GM10847 (cell line): ENCODE data around the gene MYRIP.

Experiments used
- POLR2A ChIP-seq: IDR thresholded peaks from 2 replicates; pipeline ENCODE4 v1.6.1; 2011; ENCODE audit not compliant: insufficient read length; ENCODE audit errors: extremely low read depth

The MYRIP gene

DNA sequence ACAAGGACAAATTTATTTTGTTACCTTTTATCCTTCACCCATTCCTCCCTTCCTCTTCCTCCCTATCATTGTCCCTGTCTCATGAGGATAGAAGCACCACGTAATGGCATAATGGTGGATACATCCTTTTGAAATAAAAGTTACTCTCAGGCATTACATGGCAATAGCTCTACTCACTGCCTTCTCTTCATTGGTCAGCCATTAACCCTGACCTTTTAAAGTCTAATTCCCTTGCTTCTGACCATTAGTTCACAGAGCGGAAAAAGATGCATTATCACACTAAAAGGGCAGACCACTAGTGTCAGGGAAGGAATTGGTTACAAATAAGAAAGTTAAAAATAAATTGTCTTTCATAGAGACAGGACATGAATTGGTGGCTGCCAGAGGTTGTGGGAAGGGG, 445.5 kb downstream of the MYRIP start:
- no peak for TF ChIP-seq POLR2A

DNA sequence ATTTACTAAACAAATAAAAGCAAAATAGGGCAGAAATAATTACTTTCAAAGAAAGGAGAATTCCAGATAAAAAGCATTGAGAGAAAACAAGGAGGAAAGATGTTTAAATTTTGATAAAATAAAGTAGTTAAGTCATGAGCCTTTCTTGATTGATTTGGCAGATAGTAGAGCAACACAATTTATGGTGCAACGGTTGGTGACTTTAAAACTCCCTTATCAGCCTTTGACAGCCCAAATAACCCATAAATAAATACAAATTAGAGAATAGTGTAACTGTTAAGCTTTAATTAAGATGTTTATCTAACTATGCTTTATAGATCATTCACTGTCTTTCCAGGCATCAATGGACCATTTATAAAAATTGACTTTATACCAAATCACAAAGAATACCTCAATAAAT, 446.1 kb downstream of the MYRIP start:
- TF ChIP-seq POLR2A = no peak

DNA sequence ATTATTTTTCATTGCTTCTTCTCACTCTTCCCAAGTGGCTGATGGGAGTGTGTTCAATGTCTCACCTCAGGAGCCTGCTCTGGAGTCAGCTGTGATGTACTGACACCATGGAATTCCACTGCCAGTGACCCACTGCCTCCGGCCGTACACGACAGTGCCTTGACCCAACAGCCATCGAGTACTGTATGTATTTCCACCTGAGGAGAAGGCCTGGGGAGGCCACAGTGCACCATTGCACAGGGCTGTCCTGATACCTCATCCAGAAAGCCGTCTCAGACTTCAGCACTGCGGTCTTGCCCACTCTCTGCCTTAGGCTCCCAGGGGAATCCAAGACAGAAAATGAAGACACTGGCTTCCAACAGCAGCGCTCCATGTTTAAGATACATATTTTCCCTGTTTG, 448.7 kb downstream of the MYRIP start:
- TF ChIP-seq POLR2A = no peak

DNA sequence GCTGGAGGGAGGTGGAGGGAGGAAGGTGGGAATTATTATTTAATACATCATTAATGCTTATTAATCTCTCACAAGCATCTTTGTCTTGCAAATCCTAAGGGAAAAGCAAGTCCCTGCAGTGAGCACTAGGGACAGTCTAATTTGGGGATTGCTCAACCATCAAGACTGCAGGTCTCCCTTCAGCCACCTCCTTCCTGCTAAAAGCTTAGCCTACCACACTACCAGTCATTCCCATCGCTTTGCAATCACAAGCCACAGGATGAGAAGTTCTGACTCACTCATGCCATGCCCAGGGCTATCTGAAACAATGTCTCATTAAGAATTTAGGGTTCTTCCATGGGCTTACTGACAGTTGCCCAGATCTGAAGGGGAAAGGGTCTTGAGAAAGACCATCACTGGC, 449.1 kb downstream of the MYRIP start:
- no peak for TF ChIP-seq POLR2A

DNA sequence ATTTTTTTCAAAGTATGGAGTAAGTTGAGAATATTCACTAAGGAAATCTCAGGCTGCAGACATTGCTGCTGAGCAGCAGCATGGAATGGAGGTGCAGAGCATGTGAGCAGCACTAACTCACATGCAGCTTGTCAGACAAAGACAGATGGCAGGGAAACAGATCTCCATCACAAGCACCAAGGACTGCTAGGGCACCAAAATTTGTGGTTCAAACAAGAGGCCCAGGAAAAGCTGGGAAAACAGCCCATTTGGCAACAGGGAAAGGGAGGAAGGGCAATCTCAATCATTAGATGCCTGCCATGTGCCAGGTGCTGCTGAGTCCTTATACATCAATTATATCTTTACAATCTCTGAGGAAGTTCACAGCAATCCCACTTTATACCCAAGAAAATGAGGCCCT, 452.9 kb downstream of the MYRIP start:
- TF ChIP-seq POLR2A = no peak

DNA sequence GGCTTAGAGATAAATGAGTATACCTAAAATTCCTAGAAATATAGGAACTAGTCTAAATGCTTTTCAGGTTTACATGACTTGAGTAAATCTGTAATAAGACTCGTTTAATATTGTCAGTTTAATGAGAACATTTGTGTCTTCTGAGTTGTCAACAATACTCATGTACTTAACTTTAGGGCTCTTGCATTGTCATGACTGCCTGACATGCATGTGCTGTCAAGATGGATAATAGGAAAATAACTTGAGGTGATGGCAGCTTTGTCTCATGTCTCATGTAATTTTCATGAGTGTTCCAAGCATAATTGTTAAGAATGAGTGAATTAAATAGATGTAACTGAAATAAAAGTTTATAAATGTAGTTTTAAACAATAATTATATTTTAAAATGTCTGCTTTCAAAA, 455.0 kb downstream of the MYRIP start:
- no peak for TF ChIP-seq POLR2A

DNA sequence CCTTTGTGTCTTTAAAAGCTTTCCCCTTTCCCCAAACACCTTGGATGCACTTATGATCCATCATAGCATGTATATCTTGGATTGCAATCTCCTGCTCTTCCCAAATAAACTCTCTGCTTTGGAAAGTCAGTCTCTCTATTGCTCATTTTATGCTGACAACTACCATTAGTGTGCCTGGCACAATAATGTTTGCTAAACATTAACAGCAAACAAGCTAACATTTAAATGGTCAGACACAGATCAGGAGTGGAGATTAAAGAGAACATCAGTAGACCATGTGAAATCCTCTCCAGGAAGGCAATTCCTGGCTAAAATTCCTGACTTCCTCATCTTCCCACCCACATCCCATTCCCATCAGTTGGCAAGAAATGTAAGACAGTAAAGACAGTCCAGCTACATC, 455.8 kb downstream of the MYRIP start:
- TF ChIP-seq POLR2A = no peak

DNA sequence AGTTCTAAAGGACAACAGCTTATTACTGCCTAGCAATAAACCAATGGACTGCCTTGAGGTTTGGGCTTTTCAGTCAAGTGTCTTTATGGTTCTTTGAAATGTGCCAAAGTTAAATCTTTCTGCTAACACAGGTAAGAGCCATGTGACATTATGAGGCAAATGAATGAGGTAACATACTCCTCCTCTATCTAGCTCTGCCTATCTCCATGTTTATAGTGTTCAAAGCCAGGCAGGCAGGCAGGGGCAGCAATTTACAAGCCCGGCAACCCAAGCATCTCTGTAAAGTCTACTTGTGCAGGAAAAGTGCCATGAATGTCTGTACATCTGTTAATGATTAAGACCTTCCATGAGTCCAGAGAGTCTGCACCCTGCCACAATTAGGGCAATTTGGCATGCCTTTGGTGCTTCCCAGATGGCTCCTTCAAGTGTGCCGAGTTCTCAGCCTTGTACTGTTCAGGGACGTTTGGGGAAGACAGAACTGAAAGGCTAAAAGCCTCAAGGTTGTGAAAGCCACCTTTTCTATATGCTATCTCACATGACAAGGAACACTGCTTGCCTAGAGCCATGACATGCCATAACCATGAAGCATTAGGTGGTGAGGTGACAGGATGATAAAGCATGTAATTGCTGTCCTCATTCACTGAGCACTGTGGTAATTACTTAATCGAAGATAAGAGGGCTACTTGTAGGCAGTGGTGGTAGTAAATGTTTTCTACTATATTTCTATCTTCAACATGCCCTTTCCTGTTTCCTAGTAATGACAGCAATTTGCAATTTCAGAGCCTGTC, 458.7 kb downstream of the MYRIP start:
- TF ChIP-seq POLR2A = no peak

DNA sequence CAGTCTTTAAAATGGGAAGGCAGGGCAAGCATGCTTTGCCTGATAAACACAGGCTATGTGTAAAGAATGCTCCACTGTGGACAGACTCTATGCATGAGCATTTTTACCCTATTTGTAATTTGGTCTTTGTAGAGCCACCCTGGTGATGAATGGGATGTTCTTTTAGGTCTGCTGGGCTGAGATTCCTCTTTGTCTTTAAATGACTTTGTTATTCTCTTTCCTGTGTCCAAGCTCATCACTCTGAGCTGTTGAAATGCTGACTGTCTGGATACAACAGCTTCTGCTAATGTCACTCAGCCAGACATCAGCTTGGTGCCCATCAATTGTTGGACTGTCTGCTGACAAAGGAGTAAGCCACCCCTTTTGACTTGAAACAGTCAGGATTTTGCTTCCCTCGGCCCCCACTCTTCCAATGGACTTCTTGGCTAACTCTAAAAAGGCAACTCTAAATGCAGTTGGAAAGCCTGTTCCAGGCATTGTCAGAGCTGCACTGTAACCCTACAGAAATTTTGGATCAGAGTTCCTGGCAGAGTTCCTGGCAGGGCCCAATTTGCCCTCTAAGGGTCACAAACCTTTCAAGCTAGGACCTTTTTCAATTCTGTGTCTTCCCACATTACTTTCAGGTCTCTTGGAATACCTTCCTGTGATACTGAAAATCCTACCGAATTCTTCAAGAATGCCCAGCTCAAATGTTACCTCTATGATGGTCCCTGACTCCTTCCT, 459.6 kb downstream of the MYRIP start:
- no peak for TF ChIP-seq POLR2A

DNA sequence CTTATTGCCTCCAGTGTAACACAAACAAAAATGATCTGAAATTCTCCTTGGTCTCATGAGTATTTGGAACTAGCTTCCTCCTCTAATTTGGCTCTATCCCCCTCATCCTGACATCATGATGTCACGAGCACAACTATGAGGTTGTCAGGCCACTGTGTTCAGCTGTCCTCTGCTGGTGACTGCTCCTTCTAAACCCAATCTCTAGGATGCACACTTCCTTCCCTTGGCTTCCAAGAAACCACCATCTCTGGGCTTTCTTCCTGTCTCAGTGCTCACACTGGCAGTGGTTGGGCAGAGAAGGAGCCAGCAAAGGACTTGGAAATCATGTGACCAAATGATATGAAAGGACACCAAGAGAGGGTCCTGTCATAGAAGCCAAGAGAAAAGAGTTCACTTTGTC, 469.4 kb downstream of the MYRIP start:
- TF ChIP-seq POLR2A = no peak

DNA sequence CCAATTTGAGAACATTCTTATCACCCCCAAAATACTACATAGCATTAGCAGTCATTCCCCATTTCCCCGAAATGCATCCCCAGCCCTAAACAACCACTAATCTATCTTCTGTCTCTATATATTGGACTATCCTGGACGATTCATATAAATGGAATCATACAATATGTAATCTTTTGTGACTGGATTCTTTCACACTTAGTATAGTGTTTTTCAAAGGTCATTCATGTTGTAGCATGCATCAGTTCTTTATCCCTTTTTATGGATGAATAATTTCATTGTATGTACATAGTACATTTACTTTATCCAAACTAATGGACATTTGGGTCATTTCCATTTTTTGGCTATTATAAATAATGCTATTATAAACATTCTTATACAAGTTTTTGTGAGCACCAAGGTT, 472.6 kb downstream of the MYRIP start:
- no peak for TF ChIP-seq POLR2A

DNA sequence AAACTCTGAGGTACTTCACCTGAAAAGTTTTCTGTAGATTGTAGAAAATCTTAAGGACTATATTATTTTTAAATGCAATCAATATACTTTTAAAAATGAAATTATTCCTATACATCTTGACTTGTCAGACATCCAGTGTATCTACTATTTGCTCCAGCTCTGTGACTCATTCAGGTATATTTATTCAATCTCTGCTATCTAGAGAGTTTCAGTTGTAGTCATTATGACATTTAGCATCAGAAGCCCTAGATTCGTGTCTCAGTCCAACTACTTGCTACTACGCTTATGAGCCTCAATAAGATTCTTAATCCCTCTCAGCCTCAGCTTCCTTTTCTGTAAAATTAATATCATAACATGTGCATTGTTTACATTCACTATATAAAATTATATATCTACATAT, 477.8 kb downstream of the MYRIP start:
- no peak for TF ChIP-seq POLR2A

DNA sequence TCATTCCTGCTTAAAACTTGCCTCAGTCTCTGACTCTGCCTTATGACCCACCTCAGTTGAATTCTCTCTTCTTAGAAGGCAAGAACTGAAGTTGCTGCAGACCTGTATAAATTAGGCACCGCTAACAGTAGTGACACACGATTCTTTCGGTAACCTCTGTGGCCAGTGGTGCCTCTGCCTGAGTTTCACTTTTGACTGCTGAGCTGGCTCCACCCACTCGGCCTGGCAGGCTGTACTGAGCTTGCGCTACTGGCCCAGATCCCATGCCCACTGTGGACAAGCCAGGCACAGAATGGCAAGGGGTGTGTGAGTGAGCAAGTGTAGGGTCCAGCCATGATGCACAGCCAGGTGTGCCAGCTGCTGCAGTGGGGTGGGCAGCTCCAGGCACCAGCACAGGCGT, 481.0 kb downstream of the MYRIP start:
- no peak for TF ChIP-seq POLR2A

DNA sequence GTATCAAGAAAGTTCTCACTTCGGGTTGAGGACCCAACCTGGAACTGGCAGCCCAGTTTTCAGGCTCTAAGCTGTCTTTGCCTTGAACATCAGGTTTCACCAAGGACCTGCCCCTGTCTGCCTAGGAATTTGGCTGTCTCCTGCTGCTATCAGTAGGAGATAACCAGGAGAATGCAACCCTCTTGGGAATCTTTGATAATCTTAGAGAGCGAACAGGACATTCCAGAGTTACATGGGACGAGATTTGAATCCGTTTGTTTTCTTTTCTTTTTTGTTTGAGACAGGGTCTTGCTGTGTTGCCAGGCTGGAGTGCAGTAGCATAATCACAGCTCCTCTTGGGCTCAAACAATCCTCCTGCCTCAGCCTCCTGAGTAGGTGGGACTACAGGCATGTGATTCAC, 482.1 kb downstream of the MYRIP start:
- TF ChIP-seq POLR2A = no peak

DNA sequence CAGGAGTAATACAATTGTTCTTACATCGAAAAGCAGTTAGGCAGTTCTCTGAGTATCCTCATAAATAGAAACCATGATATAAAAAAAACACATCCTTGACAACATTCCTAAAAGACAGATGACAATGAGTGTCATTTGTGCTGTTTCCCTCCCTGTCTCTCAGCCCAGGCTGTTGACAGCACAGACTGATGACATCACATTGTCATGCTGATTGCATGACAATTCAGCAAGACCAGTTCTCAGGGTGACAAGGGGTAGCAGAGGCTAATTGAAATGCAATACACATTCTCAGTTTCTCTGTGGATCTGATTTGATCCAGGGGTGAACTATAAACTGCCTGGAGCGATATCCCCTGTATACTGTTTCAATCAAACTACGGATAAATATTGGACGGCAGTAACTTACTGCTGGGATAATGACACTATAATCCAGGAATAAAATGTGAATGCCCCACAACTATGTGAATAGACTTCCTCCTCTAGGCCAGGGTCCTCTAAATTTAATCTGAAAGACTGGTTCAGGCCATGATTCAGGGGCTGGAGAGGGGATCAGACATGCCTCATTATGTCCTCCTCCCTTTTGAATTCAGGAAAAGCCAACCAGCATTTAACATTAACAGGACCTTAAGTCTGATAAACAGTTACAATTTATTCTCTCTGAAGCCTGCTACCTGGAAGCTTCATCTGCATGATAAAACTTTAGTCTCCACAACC, 483.4 kb downstream of the MYRIP start:
- TF ChIP-seq POLR2A = no peak

DNA sequence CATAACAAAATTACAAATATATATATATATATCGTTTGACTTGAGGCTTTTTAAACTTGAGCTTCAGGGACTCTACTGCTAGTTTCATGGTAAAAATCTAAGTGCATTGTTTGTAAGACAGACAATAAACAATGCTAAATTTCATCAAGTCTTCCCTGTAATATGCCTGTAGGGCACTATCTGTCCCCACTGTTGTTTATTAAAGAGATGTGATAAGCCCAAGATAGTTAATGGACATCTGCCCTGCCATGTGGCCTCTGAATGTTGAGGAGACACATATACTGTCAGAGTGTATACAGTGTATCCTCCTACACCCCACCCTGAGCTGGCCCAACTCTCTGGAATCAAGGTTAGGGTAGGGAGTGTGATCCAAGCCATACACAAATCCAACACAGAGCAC, 485.0 kb downstream of the MYRIP start:
- TF ChIP-seq POLR2A = no peak

DNA sequence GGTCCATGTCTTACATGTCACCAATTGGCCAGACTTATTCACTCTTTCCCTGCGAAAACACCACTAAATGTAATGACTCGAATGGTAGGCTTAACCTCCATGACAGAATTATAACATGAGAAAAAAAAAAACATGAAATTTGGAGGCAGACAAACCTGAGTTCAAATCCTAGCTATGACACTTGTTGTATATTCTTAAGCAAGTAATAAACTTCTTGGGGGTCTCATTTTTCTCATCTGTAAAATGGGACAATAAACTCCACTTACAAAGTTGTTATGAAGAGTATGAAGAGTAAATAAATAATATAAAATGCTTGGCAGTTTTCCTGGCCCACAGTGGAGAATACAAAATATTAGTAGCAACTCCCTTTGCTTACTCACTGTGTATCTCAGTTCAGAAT, 488.7 kb downstream of the MYRIP start:
- TF ChIP-seq POLR2A = no peak
